Stomach (tissue), 4 donors: Measurements from ENCODE around the gene SAMD8.

Source experiments
- CTCF ChIP-seq, 7 experiments: fragments of 450-650 bp in 4 of 7; fragments of 200-600 bp in 3 of 7; sonication (generic) in 3 of 7; IDR thresholded peaks; one replicate each; pipeline ENCODE4 v1.5.1; 2016 to 2019; ENCODE audit warnings: antibody characterized with exemption in 7 of 7, control low read depth in 2 of 7, mild to moderate bottlenecking in 1 of 7
- EP300 ChIP-seq: sonication (generic); formaldehyde crosslinking; IDR thresholded peaks from one replicate; pipeline ENCODE4 v1.6.1; 2017; ENCODE audit warnings: antibody characterized with exemption
- POLR2AphosphoS5 ChIP-seq, 3 donors: sonication (generic); formaldehyde crosslinking; IDR thresholded peaks; one replicate each; pipeline ENCODE4 v1.6.1; 2016; ENCODE audit warnings: antibody characterized with exemption in 3 of 3

- peak in 4 of 7 experiments; percentile 38 to 54 (median 48) for TF ChIP-seq CTCF (IDR thresholded peaks at IDR 0.05)
- no peak for TF ChIP-seq EP300
- TF ChIP-seq POLR2AphosphoS5 (IDR thresholded peaks at IDR 0.05): no peak
Observed at GRCh38 chr10:75108684-75109458, 2.6 kb upstream of the SAMD8 start.
